Panc1 (cell line): ENCODE results near the gene NHS.

ENCODE experiments used
- POLR2AphosphoS5 ChIP-seq: IDR thresholded peaks from 2 replicates; pipeline ENCODE4 v1.6.1; 2012; ENCODE audit warnings: mild to moderate bottlenecking, low read depth, low read length, moderate library complexity
- SIN3A ChIP-seq: IDR thresholded peaks from 2 replicates; pipeline ENCODE4 v1.6.1; 2012; ENCODE audit warnings: low read depth, mild to moderate bottlenecking, low read length, moderate library complexity, borderline replicate concordance; ENCODE audit not compliant: insufficient read depth
- TCF7L2 ChIP-seq: IDR thresholded peaks from 2 replicates; pipeline ENCODE4 v1.6.1; 2011; ENCODE audit warnings: mild to moderate bottlenecking, low read depth, low read length, inconsistent platforms
- TF ChIP-seq, protein P1 (sequence below): fragments of 450-650 bp; IDR thresholded peaks from 2 replicates; pipeline ENCODE4 v1.5.1; 2017; ENCODE audit warnings: mild to moderate bottlenecking
- TF ChIP-seq, protein P2 (sequence below), 2 experiments: IDR thresholded peaks; 2 replicates each; pipeline ENCODE4 v1.6.1; 2011 to 2012; ENCODE audit warnings: low read depth in 2 of 2, control low read depth in 1 of 2, low read length in 1 of 2, mild to moderate bottlenecking in 1 of 2, moderate library complexity in 1 of 2; ENCODE audit not compliant: insufficient read depth in 1 of 2

DNA sequence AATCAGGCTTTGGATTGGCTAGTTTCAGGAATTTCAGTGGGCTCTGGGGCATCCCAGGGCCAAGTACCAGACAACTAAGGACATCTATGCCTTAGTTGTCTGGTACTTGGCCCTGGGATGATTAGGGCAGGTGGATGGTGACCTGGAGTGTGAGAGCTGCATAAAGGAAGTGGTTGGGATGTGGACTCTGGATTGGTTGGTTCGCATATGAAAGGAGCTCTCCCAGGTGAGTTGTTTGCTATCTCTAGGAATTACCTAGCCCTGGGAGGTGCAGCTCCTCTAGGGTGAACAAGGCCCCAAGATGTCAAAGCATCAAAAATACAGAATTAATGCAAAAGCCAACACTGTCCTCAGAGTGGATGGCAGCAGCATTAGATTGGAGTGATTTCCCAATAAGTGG lies 109.6 kb downstream of the NHS start:
- TF ChIP-seq, protein P1, sequence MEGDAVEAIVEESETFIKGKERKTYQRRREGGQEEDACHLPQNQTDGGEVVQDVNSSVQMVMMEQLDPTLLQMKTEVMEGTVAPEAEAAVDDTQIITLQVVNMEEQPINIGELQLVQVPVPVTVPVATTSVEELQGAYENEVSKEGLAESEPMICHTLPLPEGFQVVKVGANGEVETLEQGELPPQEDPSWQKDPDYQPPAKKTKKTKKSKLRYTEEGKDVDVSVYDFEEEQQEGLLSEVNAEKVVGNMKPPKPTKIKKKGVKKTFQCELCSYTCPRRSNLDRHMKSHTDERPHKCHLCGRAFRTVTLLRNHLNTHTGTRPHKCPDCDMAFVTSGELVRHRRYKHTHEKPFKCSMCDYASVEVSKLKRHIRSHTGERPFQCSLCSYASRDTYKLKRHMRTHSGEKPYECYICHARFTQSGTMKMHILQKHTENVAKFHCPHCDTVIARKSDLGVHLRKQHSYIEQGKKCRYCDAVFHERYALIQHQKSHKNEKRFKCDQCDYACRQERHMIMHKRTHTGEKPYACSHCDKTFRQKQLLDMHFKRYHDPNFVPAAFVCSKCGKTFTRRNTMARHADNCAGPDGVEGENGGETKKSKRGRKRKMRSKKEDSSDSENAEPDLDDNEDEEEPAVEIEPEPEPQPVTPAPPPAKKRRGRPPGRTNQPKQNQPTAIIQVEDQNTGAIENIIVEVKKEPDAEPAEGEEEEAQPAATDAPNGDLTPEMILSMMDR = no peak
- TF ChIP-seq, protein P2, sequence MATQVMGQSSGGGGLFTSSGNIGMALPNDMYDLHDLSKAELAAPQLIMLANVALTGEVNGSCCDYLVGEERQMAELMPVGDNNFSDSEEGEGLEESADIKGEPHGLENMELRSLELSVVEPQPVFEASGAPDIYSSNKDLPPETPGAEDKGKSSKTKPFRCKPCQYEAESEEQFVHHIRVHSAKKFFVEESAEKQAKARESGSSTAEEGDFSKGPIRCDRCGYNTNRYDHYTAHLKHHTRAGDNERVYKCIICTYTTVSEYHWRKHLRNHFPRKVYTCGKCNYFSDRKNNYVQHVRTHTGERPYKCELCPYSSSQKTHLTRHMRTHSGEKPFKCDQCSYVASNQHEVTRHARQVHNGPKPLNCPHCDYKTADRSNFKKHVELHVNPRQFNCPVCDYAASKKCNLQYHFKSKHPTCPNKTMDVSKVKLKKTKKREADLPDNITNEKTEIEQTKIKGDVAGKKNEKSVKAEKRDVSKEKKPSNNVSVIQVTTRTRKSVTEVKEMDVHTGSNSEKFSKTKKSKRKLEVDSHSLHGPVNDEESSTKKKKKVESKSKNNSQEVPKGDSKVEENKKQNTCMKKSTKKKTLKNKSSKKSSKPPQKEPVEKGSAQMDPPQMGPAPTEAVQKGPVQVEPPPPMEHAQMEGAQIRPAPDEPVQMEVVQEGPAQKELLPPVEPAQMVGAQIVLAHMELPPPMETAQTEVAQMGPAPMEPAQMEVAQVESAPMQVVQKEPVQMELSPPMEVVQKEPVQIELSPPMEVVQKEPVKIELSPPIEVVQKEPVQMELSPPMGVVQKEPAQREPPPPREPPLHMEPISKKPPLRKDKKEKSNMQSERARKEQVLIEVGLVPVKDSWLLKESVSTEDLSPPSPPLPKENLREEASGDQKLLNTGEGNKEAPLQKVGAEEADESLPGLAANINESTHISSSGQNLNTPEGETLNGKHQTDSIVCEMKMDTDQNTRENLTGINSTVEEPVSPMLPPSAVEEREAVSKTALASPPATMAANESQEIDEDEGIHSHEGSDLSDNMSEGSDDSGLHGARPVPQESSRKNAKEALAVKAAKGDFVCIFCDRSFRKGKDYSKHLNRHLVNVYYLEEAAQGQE (IDR thresholded peaks at IDR 0.05; ENCODE audit: insufficient read depth in 1 of 2, low read depth in 2 of 2, low read length in 1 of 2) = no peak
- TF ChIP-seq POLR2AphosphoS5 = no peak
- no peak for TF ChIP-seq SIN3A
- no peak for TF ChIP-seq TCF7L2
